Endothelial cell (in vitro differentiated cells): Measurements from ENCODE around the gene RXYLT1. TPM values are rescaled to one million over a fixed set of nuclear protein-coding genes. Genes with fewer than 3 reads are reported as not detected.

ENCODE experiments used
- DNase-seq: peaks from one replicate; pipeline ENCODE4 v3.0.0; 2021; ENCODE audit warnings: low spot score
- H3K27ac Mint-ChIP-seq: one replicate; pipeline ENCODE4 v1.8.0; 2021; ENCODE audit warnings: mixed read lengths, inconsistent platforms; ENCODE audit not compliant: unreplicated experiment
- H3K27me3 Mint-ChIP-seq: one replicate; pipeline ENCODE4 v1.8.0; 2021; ENCODE audit warnings: mild to moderate bottlenecking, moderate library complexity, mixed read lengths, inconsistent platforms; ENCODE audit not compliant: unreplicated experiment
- H3K36me3 Mint-ChIP-seq: one replicate; pipeline ENCODE4 v1.8.0; 2021; ENCODE audit warnings: mild to moderate bottlenecking, low read depth, mixed read lengths, inconsistent platforms; ENCODE audit not compliant: unreplicated experiment
- H3K4me1 Mint-ChIP-seq: one replicate; pipeline ENCODE4 v1.8.0; 2021; ENCODE audit warnings: mild to moderate bottlenecking, mixed read lengths, inconsistent platforms; ENCODE audit not compliant: unreplicated experiment
- H3K4me3 Mint-ChIP-seq: one replicate; pipeline ENCODE4 v1.8.0; 2021; ENCODE audit warnings: mild to moderate bottlenecking, mixed read lengths, inconsistent platforms; ENCODE audit not compliant: unreplicated experiment
- H3K9me3 Mint-ChIP-seq: one replicate; pipeline ENCODE4 v1.8.0; 2021; ENCODE audit warnings: mixed read lengths, inconsistent platforms; ENCODE audit not compliant: unreplicated experiment
- total RNA-seq: library from RNA; stranded (reverse); fragmentation: NEBNext Ultra II Directional; extraction: Animal tissue kit (Norgen Biotek cat#: 25700); gene quantifications from one replicate; pipeline ENCODE4 v1.2.1, GENCODE V29; 2021; ENCODE audit not compliant: unreplicated experiment
- TF ChIP-seq, protein P1 (sequence below): fragments of 200-600 bp; sonication (generic); IDR thresholded peaks from one replicate; pipeline ENCODE4 v1.5.0; 2021; ENCODE audit warnings: antibody characterized with exemption; ENCODE audit not compliant: unreplicated experiment

RXYLT1 gene
- total RNA-seq, 1 donor from 2014 or later: 14.2 TPM

DNA sequence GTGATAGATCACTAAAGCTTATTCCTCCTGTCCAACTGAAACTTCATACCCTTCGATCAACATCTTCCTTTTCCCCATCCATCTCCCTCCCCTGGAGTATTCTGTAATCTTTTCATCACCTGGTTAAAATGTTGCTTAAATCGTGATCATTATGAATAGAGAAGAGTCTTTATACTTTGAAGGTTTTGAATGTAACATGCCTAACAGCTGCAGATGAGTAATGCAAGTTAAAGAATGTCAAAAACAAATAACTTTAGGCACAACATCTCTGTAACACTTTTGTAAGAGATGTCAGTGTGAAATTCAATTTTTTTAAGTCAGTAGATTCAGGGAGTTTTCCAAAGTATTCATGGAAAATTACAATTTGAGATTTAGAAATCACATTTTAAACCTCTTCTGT lies 25.0 kb downstream of the RXYLT1 start:
- Mint-ChIP-seq H3K4me3 (no peak overlapping the region), H3K27ac (no peak overlapping the region), H3K36me3 (no peaks in the 10 kb centered on the region), H3K4me1 (peaks cover 4% of the 10 kb centered on the region), H3K9me3 (no peaks in the 10 kb centered on the region), H3K27me3 (no peaks in the 10 kb centered on the region)
- no peak for DNase-seq
- TF ChIP-seq, protein P1, sequence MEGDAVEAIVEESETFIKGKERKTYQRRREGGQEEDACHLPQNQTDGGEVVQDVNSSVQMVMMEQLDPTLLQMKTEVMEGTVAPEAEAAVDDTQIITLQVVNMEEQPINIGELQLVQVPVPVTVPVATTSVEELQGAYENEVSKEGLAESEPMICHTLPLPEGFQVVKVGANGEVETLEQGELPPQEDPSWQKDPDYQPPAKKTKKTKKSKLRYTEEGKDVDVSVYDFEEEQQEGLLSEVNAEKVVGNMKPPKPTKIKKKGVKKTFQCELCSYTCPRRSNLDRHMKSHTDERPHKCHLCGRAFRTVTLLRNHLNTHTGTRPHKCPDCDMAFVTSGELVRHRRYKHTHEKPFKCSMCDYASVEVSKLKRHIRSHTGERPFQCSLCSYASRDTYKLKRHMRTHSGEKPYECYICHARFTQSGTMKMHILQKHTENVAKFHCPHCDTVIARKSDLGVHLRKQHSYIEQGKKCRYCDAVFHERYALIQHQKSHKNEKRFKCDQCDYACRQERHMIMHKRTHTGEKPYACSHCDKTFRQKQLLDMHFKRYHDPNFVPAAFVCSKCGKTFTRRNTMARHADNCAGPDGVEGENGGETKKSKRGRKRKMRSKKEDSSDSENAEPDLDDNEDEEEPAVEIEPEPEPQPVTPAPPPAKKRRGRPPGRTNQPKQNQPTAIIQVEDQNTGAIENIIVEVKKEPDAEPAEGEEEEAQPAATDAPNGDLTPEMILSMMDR: no peak

- Mint-ChIP-seq H3K4me3 (no peak overlapping the region), H3K36me3 (no peaks in the 10 kb centered on the region), H3K9me3 (no peaks in the 10 kb centered on the region), H3K4me1 (peaks cover 4% of the 10 kb centered on the region), H3K27ac (no peak overlapping the region), H3K27me3 (no peaks in the 10 kb centered on the region)
- no peak for DNase-seq
- TF ChIP-seq, protein P1: no peak
Measured at GRCh38 chr12:63805704-63806672, 26.3 kb downstream of the RXYLT1 start.

DNA sequence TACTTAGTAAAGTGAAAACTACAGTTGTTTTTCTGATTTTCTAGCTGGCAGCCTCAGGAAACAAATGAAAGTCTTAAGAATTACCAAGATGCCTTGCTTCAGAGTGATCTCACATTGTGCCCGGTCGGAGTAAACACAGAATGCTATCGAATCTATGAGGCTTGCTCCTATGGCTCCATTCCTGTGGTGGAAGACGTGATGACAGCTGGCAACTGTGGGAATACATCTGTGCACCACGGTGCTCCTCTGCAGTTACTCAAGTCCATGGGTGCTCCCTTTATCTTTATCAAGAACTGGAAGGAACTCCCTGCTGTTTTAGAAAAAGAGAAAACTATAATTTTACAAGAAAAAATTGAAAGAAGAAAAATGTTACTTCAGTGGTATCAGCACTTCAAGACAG lies 28.9 kb downstream of the RXYLT1 start:
- TF ChIP-seq, protein P1: no peak
- DNase-seq: no peak
- Mint-ChIP-seq H3K27me3 (peaks cover 2% of the 10 kb centered on the region), H3K4me1 (peaks cover 11% of the 10 kb centered on the region), H3K27ac (no peak overlapping the region), H3K4me3 (no peak overlapping the region), H3K36me3 (peaks cover 4% of the 10 kb centered on the region), H3K9me3 (no peaks in the 10 kb centered on the region)

DNA sequence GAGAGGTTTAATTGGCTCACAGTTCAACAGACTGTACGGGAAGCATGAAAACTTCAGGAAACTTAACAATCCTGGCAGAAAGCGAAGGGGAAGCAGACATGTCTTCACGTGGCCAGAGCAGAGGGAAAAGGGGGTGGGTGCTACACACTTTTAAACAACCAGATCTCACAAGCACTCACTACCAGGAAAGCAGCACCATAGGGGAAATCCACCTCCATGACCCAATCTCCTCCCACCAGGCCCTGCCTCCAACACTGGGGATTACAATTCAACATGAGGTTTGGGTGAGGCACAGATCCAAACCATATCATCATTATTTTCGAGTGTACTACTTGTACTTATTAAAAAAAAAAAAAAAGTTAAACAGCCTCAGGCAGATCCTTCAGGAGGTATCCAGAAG lies 29.9 kb downstream of the RXYLT1 start:
- no peaks in the 10 kb centered on the region for H3K9me3 Mint-ChIP-seq
- H3K4me1 Mint-ChIP-seq: peaks cover 11% of the 10 kb centered on the region
- no peak for DNase-seq
- no peak overlapping the region for H3K4me3 Mint-ChIP-seq
- H3K36me3 Mint-ChIP-seq: peaks cover 4% of the 10 kb centered on the region
- no peak overlapping the region for H3K27ac Mint-ChIP-seq
- TF ChIP-seq, protein P1: no peak
- H3K27me3 Mint-ChIP-seq: peaks cover 2% of the 10 kb centered on the region

DNA sequence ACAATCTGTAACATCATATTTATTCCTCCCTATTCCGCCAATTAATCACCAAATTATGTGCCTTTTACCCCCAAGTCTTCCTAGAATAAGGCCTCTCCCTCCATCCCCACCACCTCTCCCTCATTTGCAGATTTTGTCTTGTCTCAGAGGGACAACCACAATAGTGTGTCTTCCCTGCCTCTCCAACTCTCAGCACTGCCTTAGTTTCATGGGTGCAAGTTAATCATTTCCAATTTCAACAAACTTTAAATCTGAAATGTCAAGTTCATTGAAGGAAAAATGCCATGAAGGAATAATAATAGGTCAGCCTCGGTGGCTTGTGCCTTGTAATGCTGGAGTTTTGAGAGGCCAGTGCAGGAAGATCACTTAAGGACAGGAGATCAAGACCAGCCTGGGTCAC lies 31.6 kb downstream of the RXYLT1 start:
- H3K9me3 Mint-ChIP-seq: no peaks in the 10 kb centered on the region
- no peak overlapping the region for H3K27ac Mint-ChIP-seq
- TF ChIP-seq, protein P1: no peak
- peaks cover 4% of the 10 kb centered on the region for H3K36me3 Mint-ChIP-seq
- DNase-seq: no peak
- H3K4me1 Mint-ChIP-seq: peaks cover 11% of the 10 kb centered on the region
- H3K27me3 Mint-ChIP-seq: peaks cover 2% of the 10 kb centered on the region
- H3K4me3 Mint-ChIP-seq: no peak overlapping the region
